ENCODE results near the gene GALNS. TPM values are rescaled to one million over a fixed set of nuclear protein-coding genes. Genes with fewer than 3 reads are reported as not detected.

GALNS gene
- total RNA-seq, 2 experiments from 2014 or later, result 17.2 to 49.0 TPM

DNA sequence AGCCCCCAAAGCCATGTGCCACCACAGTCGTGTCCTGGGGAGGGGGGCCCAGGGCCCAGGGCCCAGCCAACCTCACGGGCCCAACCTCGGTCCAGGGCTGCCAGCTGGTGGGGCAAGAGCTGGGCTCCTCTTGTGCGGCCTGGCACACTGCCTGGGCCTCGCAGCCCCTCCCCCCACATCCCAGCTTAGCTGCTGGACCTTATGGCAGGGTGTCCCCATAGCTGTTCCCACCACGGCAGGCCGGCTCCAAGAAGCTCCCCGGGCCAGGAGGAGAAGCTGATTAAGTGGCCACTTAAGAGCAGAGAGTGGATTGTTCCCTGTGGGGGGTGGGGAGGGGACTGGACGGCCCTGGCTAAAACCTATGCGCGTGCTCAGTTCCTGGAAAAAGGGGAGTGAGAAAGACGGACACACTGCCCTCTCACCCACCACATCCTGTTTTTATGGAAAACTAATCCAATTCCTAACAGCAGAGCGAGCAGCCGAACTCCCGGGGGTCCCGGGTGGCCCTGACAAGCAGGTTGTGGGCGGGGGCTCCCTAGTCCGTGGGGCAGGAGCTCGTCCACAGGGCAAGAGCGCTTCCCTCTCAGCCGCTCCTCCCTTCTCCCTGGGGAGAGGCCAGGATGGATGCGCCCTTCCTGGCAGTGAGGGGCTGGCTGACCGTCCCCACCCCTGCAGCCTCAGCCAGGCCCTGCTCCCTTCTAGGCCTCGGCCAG lies 88.5 kb downstream of the GALNS start:
- TF ChIP-seq, protein P1, sequence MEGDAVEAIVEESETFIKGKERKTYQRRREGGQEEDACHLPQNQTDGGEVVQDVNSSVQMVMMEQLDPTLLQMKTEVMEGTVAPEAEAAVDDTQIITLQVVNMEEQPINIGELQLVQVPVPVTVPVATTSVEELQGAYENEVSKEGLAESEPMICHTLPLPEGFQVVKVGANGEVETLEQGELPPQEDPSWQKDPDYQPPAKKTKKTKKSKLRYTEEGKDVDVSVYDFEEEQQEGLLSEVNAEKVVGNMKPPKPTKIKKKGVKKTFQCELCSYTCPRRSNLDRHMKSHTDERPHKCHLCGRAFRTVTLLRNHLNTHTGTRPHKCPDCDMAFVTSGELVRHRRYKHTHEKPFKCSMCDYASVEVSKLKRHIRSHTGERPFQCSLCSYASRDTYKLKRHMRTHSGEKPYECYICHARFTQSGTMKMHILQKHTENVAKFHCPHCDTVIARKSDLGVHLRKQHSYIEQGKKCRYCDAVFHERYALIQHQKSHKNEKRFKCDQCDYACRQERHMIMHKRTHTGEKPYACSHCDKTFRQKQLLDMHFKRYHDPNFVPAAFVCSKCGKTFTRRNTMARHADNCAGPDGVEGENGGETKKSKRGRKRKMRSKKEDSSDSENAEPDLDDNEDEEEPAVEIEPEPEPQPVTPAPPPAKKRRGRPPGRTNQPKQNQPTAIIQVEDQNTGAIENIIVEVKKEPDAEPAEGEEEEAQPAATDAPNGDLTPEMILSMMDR (conservative IDR thresholded peaks at IDR 0.05; ENCODE audit: low read length), result no peak
- ChIA-PET CTCF (ENCODE audit: unreplicated experiment) (interaction anchor here (0.6 kb wide), 1 partner anchor 105 kb away, joined by 3 read pairs; no protein-coding TSS in a partner anchor), POLR2A (no interaction called here)
- Histone ChIP-seq H3K4me3 (ENCODE audit: low read depth, low read length, poor library complexity, severe bottlenecking) (no peak overlapping the region), H3K4me2 (ENCODE audit: low read length) (no peak overlapping the region), H4K20me1 (ENCODE audit: insufficient read depth, low read length) (peaks cover 9% of the 10 kb centered on the region; the same call in 1 of the 2 replicates), H3K9me3 (ENCODE audit: low read length) (no peaks in the 10 kb centered on the region), H3K36me3 (ENCODE audit: insufficient read depth, low read length) (peaks cover 6% of the 10 kb centered on the region; the same call in 1 of the 2 replicates), H3K79me2 (ENCODE audit: insufficient read depth, low read depth, low read length) (no peaks in the 10 kb centered on the region), H3K4me1 (ENCODE audit: insufficient read depth, low read length, poor library complexity, severe bottlenecking) (peaks cover 28% of the 10 kb centered on the region), H2AFZ (ENCODE audit: low read length) (no peak overlapping the region), H3K27ac (ENCODE audit: low read depth, low read length, poor library complexity, severe bottlenecking) (no peak overlapping the region), H3K9me2 (ENCODE audit: insufficient read depth, low read length) (no peaks in the 10 kb centered on the region)
- intact Hi-C loops (cut with micrococcal nuclease; ENCODE audit: unreplicated experiment), result no loop called here
- BruUV-seq (replicated peaks), result no TSS peak
- no peak for DNase-seq (ENCODE audit: low spot score)

DNA sequence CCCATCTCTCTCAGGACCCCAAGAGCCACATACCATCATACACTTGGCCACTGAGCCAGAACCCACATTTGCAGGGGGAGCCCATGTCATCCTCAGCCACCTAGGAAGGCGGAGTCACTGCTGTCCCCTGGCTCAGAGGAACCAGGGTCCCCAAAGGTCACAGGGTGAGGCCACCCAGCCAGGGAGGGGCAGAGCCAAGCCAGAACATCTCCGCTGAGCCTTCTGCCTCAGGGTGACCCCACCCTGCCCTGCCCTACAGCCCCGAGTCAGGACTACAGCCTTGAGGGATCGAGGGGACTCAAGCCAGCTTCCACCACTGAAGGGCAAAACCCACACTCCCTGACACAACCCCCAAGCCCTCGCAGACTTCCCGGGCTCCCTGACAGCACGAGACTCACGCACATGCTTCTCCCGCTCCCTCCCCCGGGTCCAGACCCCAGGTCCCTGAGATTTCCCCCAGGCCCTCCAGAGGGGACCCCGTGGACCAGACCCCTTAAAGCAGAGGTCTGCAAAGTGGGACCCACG lies 89.1 kb downstream of the GALNS start:
- peaks cover 9% of the 10 kb centered on the region; the same call in 1 of the 2 replicates for H4K20me1 ChIP-seq (ENCODE audit: insufficient read depth, low read length)
- POLR2A ChIA-PET, result no interaction called here

More for the DNA sequence above, 89.1 kb downstream of the GALNS start:
- DNase-seq (ENCODE audit: low spot score), result no peak
- peaks cover 6% of the 10 kb centered on the region; the same call in 1 of the 2 replicates for H3K36me3 ChIP-seq (ENCODE audit: insufficient read depth, low read length)
- H3K4me3 ChIP-seq (ENCODE audit: low read depth, low read length, poor library complexity, severe bottlenecking), result no peak overlapping the region
- H3K27ac ChIP-seq (ENCODE audit: low read depth, low read length, poor library complexity, severe bottlenecking), result no peak overlapping the region
- CTCF ChIA-PET (ENCODE audit: unreplicated experiment), result interaction anchor here (0.6 kb wide), 2 partner anchors 42 to 104 kb away, joined by 3 read pairs; no protein-coding TSS in a partner anchor
- H3K4me1 ChIP-seq (ENCODE audit: insufficient read depth, low read length, poor library complexity, severe bottlenecking), result peaks cover 28% of the 10 kb centered on the region
- intact Hi-C loops (cut with micrococcal nuclease; ENCODE audit: unreplicated experiment), result no loop called here
- no TSS peak for BruUV-seq (replicated peaks)
- H3K9me3 ChIP-seq (ENCODE audit: low read length), result no peaks in the 10 kb centered on the region
- H3K9me2 ChIP-seq (ENCODE audit: insufficient read depth, low read length), result no peaks in the 10 kb centered on the region
- no peak for TF ChIP-seq EZH2phosphoT487 (IDR thresholded peaks at IDR 0.05; ENCODE audit: borderline replicate concordance, low read depth, low read length)
- TF ChIP-seq, protein P1 (conservative IDR thresholded peaks at IDR 0.05; ENCODE audit: low read length), result no peak
- no peaks in the 10 kb centered on the region for H3K79me2 ChIP-seq (ENCODE audit: insufficient read depth, low read depth, low read length)
- H3K4me2 ChIP-seq (ENCODE audit: low read length), result peak overlapping the region; percentile 35; the same call in 1 of the 2 replicates
- H2AFZ ChIP-seq (ENCODE audit: low read length), result no peak overlapping the region
